BLaER1 treated with 17β-estradiol and CSF1 and Interleukin-3, amounts not matched to agents 10 nM and 100 nM (cell line): ENCODE measurements around the gene TRAPPC2L.

Experiments used
- H3K27ac ChIP-seq, 11 experiments: shearing (Covaris generic); formaldehyde crosslinking; 2 replicates each; pipeline ENCODE4 v1.8.1; 2022
- H3K27me3 ChIP-seq, 11 experiments: shearing (Covaris generic); formaldehyde crosslinking; 2 replicates each; pipeline ENCODE4 v1.8.1; 2022
- H3K36me3 ChIP-seq, 11 experiments: shearing (Covaris generic); formaldehyde crosslinking; 2 replicates each; pipeline ENCODE4 v1.8.1; 2022
- H3K4me1 ChIP-seq, 10 experiments: shearing (Covaris generic); formaldehyde crosslinking; 2 replicates each; pipeline ENCODE4 v1.8.1; 2022
- H3K4me2 ChIP-seq, 11 experiments: shearing (Covaris generic); formaldehyde crosslinking; 2 replicates each; pipeline ENCODE4 v1.8.1; 2022
- H3K4me3 ChIP-seq, 10 experiments: shearing (Covaris generic); formaldehyde crosslinking; 2 replicates each; pipeline ENCODE4 v1.8.1; 2022
- H3K9ac ChIP-seq, 11 experiments: shearing (Covaris generic); formaldehyde crosslinking; 2 replicates each; pipeline ENCODE4 v1.8.1; 2022
- H3K9me3 ChIP-seq, 11 experiments: shearing (Covaris generic); formaldehyde crosslinking; replicated peaks in 1 of 11; 2 replicates each; pipeline ENCODE4 v1.8.1; 2022
- H4K20me1 ChIP-seq, 11 experiments: shearing (Covaris generic); formaldehyde crosslinking; 2 replicates each; pipeline ENCODE4 v1.8.1; 2022
- Cebpa-rat ChIP-seq, 11 experiments: shearing (Covaris generic); IDR thresholded peaks; 2 replicates each; pipeline ENCODE4 v1.8.1; 2022

TRAPPC2L gene

DNA sequence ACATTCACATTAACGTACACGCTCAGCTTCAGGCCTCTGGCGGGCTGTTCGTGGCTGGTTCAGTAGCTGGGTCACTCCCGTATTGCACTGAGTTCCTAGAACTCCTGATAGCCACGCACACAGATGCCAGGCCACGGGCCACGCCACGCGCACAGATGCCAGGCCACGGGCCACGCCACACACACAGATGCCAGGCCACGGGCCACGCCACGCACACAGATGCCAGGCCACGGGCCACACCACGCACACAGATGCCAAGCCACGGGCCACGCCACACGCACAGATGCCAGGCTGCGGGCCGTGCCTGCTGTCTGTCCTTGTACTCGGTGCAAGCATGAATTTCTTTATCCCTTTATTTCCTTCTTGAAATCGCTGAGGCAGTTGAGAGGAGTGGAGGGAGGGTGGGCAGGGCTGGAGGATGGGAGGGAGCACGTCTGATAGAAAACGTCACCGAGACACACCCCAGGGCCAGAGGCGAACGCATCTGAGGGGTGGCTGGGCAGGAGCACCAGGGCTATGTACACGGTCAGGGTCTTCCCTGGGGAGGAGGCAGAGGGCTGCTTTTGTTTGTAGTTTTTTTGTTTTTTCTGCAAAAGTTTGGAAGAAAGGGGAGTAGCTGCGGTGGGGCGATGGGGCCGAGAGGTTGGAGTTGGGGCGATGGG, 18.1 kb downstream of the TRAPPC2L start:
- Histone ChIP-seq H4K20me1 (peaks cover 0 to 71% (median 21%) of the 10 kb centered on the region in 11 experiments; a peak in 12 of 22 replicates), H3K36me3 (peaks cover 4 to 51% (median 28%) of the 10 kb centered on the region in 11 experiments; a peak in 20 of 22 replicates), H3K4me2 (no peak overlapping the region), H3K27ac (no peak overlapping the region), H3K9ac (no peak overlapping the region), H3K4me3 (no peak overlapping the region), H3K27me3 (peaks cover 18 to 20% (median 19%) of the 10 kb centered on the region in 11 experiments), H3K9me3 (no peaks in the 10 kb centered on the region), H3K4me1 (peaks cover 16 to 48% (median 28%) of the 10 kb centered on the region in 10 experiments)
- no peak for TF ChIP-seq Cebpa-rat (IDR thresholded peaks at IDR 0.05)

DNA sequence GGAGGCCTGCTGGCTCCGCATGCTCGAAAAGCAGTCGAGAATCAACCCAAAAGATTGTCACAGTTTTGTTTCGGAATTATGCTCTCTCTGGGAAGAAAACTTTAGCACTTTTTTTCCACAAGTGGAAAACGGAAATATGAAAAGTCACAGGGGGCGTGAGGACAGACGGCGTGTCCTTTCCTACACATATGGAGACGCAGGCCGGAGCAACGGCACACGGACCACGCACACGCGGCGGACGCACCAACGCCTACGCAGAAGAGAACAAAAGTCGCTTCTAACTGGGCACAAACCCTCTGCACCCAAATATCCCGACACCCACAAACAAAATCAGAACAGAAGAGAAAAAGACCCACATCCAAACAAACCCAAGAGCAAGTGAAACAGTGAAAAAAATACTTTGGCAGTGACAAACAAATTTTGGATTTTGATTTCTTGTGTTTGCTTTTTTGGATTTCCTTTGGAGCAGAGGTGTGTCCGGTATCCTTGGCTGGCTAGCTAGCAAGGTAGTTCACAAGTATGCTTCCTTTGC, 18.8 kb downstream of the TRAPPC2L start:
- TF ChIP-seq Cebpa-rat (IDR thresholded peaks at IDR 0.05), result no peak
- H3K27ac ChIP-seq, result no peak overlapping the region
- H3K36me3 ChIP-seq, result peaks cover 4 to 58% (median 28%) of the 10 kb centered on the region in 11 experiments; a peak in 20 of 22 replicates
- no peak overlapping the region for H3K4me3 ChIP-seq
- H3K4me1 ChIP-seq, result peaks cover 11 to 49% (median 29%) of the 10 kb centered on the region in 10 experiments
- no peak overlapping the region for H3K9ac ChIP-seq
- no peak overlapping the region for H3K4me2 ChIP-seq
- H3K27me3 ChIP-seq, result peaks cover 11 to 13% (median 12%) of the 10 kb centered on the region in 11 experiments
- H4K20me1 ChIP-seq, result peaks cover 0 to 65% (median 16%) of the 10 kb centered on the region in 11 experiments; a peak in 12 of 22 replicates
- H3K9me3 ChIP-seq, result no peaks in the 10 kb centered on the region

DNA sequence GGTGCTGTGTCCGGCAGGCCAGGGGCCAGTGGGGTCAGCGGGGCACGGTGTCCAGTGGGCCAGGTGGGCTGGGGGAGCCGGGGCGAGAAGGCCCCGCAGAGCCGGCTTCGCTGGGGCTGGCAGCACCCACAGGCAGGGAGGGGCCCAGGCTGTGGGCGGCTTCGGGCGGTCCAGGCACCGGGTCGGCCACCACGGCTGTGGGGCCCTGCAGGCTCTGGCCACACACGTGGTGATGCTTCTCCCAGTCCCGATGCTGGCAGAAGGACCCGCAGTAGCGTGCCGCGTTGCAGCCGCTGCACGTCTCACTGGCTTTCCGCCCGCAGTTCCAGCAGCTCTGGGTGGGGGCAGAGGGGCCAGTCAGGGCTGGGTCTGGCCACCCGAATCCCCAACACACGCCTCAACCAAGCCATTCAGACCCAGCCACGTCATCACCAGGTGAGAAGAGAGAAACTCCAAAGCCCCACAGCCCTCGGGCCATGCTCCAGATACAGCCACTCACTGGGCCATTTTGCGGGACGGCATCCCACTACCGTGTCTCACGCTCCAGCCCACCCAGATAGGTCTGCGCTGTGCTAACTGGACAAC, 20.1 kb downstream of the TRAPPC2L start:
- H3K36me3 ChIP-seq, result peaks cover 4 to 70% (median 36%) of the 10 kb centered on the region in 11 experiments; a peak in 20 of 22 replicates

DNA sequence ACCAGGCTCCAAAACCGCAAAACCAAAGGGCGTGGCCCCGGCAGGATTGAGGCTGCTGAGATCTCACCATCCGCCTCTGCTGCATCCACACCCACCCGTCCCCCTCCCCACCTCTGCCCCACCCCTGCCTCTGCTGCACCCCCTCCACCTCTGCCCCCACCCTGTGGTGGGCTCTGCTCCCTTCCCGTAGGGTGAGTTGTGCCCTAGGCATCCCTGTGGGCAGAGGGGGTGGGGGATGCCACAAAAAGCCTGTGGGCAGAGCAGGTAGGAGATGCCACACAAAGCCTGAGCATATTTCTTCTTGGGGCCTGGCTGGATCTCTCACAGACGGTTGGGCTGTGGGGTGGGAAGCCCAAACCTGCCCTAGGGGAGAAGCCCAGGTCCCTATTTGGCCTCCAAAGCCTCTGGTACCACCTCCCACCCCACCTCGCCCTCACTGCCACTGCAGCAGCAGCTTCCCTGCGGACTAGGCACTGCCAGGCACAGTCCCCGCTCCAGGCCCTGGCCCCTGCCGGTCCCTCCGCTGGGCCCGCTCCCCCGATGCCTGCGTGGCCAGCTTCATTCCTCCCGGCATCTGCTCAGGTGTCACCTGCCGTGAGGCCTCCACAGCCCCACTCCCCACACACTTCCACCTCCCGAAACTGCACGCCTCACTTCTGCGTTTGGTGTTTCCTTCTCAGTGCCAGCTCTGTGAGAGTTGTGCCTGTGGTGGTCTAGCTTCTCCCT, 20.8 kb downstream of the TRAPPC2L start:
- Histone ChIP-seq H3K4me3 (no peak overlapping the region), H3K27me3 (no peaks in the 10 kb centered on the region), H3K4me1 (peaks cover 9 to 55% (median 36%) of the 10 kb centered on the region in 10 experiments), H3K9ac (peak overlapping the region in 2 of 11 experiments; percentile 17 to 23; a peak in 1 of 22 replicates), H3K4me2 (peak overlapping the region in 6 of 11 experiments; percentile 12 to 29 (median 20); a peak in 7 of 22 replicates), H3K9me3 (no peaks in the 10 kb centered on the region), H3K27ac (no peak overlapping the region; a peak in 1 of 22 replicates), H3K36me3 (peaks cover 4 to 77% (median 43%) of the 10 kb centered on the region in 11 experiments; a peak in 20 of 22 replicates), H4K20me1 (peaks cover 0 to 66% (median 19%) of the 10 kb centered on the region in 11 experiments; a peak in 9 of 22 replicates)
- no peak for TF ChIP-seq Cebpa-rat (IDR thresholded peaks at IDR 0.05)

More for the DNA sequence above, 20.1 kb downstream of the TRAPPC2L start:
- H3K4me3 ChIP-seq, result no peak overlapping the region
- peaks cover 0 to under 1% (median 0%) of the 10 kb centered on the region in 11 experiments; a peak in 3 of 22 replicates for H3K27me3 ChIP-seq
- no peak overlapping the region for H3K9ac ChIP-seq
- no peak for TF ChIP-seq Cebpa-rat (IDR thresholded peaks at IDR 0.05)
- H4K20me1 ChIP-seq, result peaks cover 0 to 63% (median 19%) of the 10 kb centered on the region in 11 experiments; a peak in 9 of 22 replicates
- H3K27ac ChIP-seq, result no peak overlapping the region
- peaks cover 2 to 49% (median 29%) of the 10 kb centered on the region in 10 experiments; a peak in 19 of 20 replicates for H3K4me1 ChIP-seq
- H3K9me3 ChIP-seq, result no peaks in the 10 kb centered on the region
- H3K4me2 ChIP-seq, result no peak overlapping the region

DNA sequence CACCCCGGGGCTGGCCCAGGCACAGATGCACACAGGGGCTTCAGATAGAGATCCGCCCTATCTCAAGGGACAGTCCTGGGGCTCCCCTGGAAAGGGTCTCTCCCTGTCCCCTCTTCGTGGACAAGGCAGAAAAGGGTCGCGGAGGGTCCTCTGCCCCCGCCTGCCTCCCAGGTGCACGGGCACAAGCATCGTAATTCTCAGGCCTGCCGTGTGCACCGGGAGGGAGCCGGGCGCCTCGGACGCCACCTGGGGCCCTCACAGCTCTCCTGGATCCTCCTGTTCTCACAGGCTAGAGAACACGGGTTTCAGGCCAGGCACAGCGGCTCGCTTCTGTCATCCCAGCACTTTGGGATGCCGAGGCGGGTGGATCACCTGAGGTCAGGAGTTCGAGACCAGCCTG, 21.4 kb downstream of the TRAPPC2L start:
- Histone ChIP-seq H3K4me1 (peaks cover 12 to 57% (median 42%) of the 10 kb centered on the region in 10 experiments), H3K36me3 (peaks cover 4 to 83% (median 49%) of the 10 kb centered on the region in 11 experiments; a peak in 20 of 22 replicates), H3K9me3 (no peaks in the 10 kb centered on the region), H3K4me2 (peak overlapping the region in 5 of 11 experiments; percentile 12 to 29 (median 21); a peak in 5 of 22 replicates), H3K27ac (no peak overlapping the region; a peak in 1 of 22 replicates), H3K27me3 (no peaks in the 10 kb centered on the region), H4K20me1 (peaks cover 0 to 67% (median 15%) of the 10 kb centered on the region in 11 experiments; a peak in 8 of 22 replicates), H3K9ac (peak overlapping the region in 2 of 11 experiments; percentile 17 to 23; a peak in 1 of 22 replicates), H3K4me3 (no peak overlapping the region)
- TF ChIP-seq Cebpa-rat (IDR thresholded peaks at IDR 0.05), result no peak

DNA sequence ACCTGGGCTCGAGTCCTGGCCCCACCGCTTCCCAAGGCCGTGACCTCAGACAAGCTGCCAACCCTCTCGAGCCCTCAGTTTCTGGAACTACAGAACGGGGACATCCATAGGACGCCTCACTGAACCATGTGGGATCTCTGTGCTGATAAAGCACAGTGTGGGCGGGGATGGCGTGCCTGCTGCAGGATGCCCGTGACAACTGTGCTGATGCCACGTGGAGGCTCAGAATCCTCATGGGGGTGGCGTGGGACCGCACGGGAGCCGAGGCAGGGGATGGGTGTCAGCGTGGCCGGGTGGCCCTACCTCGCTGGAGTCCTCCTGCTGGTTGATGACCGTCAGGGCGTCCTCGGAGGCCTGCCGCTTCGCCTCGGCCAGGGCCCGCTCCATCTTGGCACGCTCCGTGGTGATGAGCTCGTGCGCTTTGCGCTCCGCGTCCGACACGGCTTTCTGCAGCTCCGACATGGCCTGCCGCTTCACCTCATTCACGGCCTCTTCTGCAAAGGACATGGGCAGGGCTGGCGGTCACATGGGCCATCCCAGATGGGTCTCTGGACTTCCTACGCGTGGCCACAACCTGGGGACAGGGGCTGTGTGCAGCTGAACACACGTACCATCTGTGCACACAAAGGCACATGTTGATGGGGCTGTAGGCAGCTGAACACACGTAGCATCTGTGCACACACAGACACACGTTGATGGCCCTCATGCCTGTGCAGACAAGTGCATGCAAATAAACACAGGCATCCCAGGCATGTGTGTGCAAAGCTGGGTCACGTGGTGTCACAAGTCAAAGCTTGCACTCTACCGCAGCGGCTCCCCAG, 22.2 kb downstream of the TRAPPC2L start:
- Histone ChIP-seq H3K36me3 (peaks cover 4 to 89% (median 53%) of the 10 kb centered on the region in 11 experiments; a peak in 20 of 22 replicates), H3K9ac (no peak overlapping the region)
- TF ChIP-seq Cebpa-rat (IDR thresholded peaks at IDR 0.05), result no peak

DNA sequence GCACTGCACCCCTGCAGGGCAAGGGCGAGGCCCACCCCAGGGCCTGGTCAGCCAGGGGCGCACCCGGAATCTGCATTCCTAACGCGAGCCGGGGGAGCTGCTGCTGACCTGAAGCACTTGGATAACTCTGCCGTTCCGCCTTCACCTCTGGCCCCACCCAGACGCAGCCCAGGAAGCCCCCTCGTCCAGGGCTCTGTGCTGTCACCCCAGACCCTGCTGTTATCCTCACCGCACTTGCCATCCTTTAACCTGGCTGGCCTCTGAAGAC, 22.8 kb downstream of the TRAPPC2L start:
- Histone ChIP-seq H3K4me1 (peaks cover 12 to 69% (median 52%) of the 10 kb centered on the region in 10 experiments), H3K4me2 (no peak overlapping the region), H3K27ac (0 out of 22 replicates have a peak overlapping the region, but pooled peaks of 1 of the 11 experiments have one; percentile 28), H4K20me1 (peaks cover 0 to 70% (median 12%) of the 10 kb centered on the region in 11 experiments; a peak in 11 of 22 replicates), H3K4me3 (no peak overlapping the region), H3K27me3 (no peaks in the 10 kb centered on the region), H3K36me3 (peaks cover 7 to 91% (median 59%) of the 10 kb centered on the region in 11 experiments; a peak in 21 of 22 replicates), H3K9me3 (no peaks in the 10 kb centered on the region), H3K9ac (no peak overlapping the region)
- TF ChIP-seq Cebpa-rat (IDR thresholded peaks at IDR 0.05), result no peak

More for the DNA sequence above, 22.2 kb downstream of the TRAPPC2L start:
- Histone ChIP-seq H3K27ac (no peak overlapping the region), H3K4me2 (no peak overlapping the region), H3K4me3 (no peak overlapping the region), H4K20me1 (peaks cover 0 to 67% (median 12%) of the 10 kb centered on the region in 11 experiments; a peak in 10 of 22 replicates), H3K9me3 (no peaks in the 10 kb centered on the region), H3K27me3 (no peaks in the 10 kb centered on the region), H3K4me1 (peaks cover 12 to 64% (median 47%) of the 10 kb centered on the region in 10 experiments)
